Measurements from ENCODE around the gene ZNF385D.

GRCh38 chr3:21509731-21510470, 241.1 kb downstream of the ZNF385D start:
- TF ChIP-seq CTCF (IDR thresholded peaks at IDR 0.05) (no peak), POLR2A (IDR thresholded peaks at IDR 0.05) (no peak)
